Erythroblast (primary cell): Measurements from ENCODE around the gene PACS1.

Experiments
- GATA1 ChIP-seq: IDR thresholded peaks from 2 replicates; pipeline ENCODE4 v1.6.1; 2011; ENCODE audit warnings: low read depth, mild to moderate bottlenecking, control low read depth, low read length, moderate library complexity
- POLR2A ChIP-seq: IDR thresholded peaks from 2 replicates; pipeline ENCODE4 v1.6.1; 2011; ENCODE audit warnings: mild to moderate bottlenecking, low read length

DNA sequence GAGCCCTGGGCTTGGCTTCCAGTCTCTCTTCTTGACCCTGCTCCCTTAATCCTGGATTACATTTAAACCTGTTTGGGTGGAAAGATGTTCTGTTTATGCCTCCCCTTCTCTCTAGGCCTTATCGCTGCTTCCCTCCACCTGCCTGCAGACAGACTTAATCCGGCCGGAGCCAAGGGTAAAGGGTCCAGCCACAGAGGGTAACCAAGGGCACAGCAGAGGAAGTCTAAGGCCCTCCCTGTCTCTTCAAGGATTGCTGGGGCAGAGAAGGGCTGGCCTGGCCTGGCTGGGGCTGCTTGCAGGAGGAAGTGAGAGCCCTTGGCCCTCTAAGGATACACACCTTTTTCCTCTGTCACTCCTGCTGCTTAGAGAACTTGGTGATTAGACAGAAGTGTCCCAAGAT lies 23.2 kb upstream of the PACS1 start:
- TF ChIP-seq POLR2A (no peak), GATA1 (no peak)
